A673 (cell line): Measurements from ENCODE around the gene HS6ST3. TPM values are rescaled to one million over a fixed set of nuclear protein-coding genes. Genes with fewer than 3 reads are reported as not detected.
A peak's percentile ranks its signal among the peaks of the same experiment; 100 is the strongest.

Experiments
- BruUV-seq: library from RNA; stranded (reverse); fragments of 400-500 nt; replicated peaks from 2 replicates; lab custom pipeline; 2021; lab: Mats Ljungman, UMichigan
- CTCF ChIA-PET: fragments of 300-600 bp; sonication (Branson Sonifier 250); formaldehyde crosslinking; loops from one replicate; lab custom pipeline; 2022; ENCODE audit warnings: antibody characterized with exemption; lab: Charles Lee
- POLR2A ChIA-PET: fragments of 300-600 bp; sonication (Branson Sonifier 250); formaldehyde crosslinking; loops from one replicate; lab custom pipeline; 2022; ENCODE audit warnings: antibody characterized with exemption; ENCODE audit not compliant: low non-redundant PET; lab: Charles Lee
- DNase-seq: peaks from one replicate; pipeline ENCODE4 v3.0.0-alpha.2; 2015; ENCODE audit warnings: low spot score
- H3K27ac ChIP-seq: fragments of 200-600 bp; sonication (generic); 2 replicates; pipeline ENCODE4 v1.5.1; 2016; ENCODE audit warnings: mixed run types, low read depth, mild to moderate bottlenecking, mixed read lengths, antibody characterized with exemption, low read length; ENCODE audit not compliant: poor library complexity, severe bottlenecking
- H3K27me3 ChIP-seq: fragments of 200-600 bp; sonication (generic); replicated peaks from 2 replicates; pipeline ENCODE4 v1.6.1; 2017; ENCODE audit warnings: mixed run types, low read depth, mild to moderate bottlenecking, mixed read lengths, antibody characterized with exemption, low read length; ENCODE audit not compliant: insufficient read depth, poor library complexity
- H3K36me3 ChIP-seq: fragments of 200-600 bp; sonication (generic); 2 replicates; pipeline ENCODE4 v1.6.1; 2016; ENCODE audit warnings: mixed run types, mild to moderate bottlenecking, mixed read lengths, antibody characterized with exemption, low read length; ENCODE audit not compliant: insufficient read depth, poor library complexity, severe bottlenecking
- H3K4me1 ChIP-seq: fragments of 200-600 bp; sonication (generic); 2 replicates; pipeline ENCODE4 v1.6.1; 2017; ENCODE audit warnings: mixed run types, mild to moderate bottlenecking, mixed read lengths, antibody characterized with exemption, low read length; ENCODE audit not compliant: insufficient read depth, poor library complexity, severe bottlenecking
- H3K4me3 ChIP-seq: fragments of 200-600 bp; sonication (generic); 2 replicates; pipeline ENCODE4 v1.5.1; 2016; ENCODE audit warnings: low read depth, mixed run types, mild to moderate bottlenecking, mixed read lengths, low read length; ENCODE audit not compliant: poor library complexity, severe bottlenecking
- H3K9me3 ChIP-seq: fragments of 200-600 bp; sonication (generic); 2 replicates; pipeline ENCODE4 v1.6.1; 2016; ENCODE audit warnings: mixed run types, low read depth, mild to moderate bottlenecking, mixed read lengths, antibody characterized with exemption, low read length; ENCODE audit not compliant: poor library complexity, severe bottlenecking
- CTCF ChIP-seq: fragments of 300-800, 200-600 bp; sonication (generic); conservative IDR thresholded peaks from 2 replicates; pipeline ENCODE4 v1.5.1; 2017; ENCODE audit warnings: low read depth, mild to moderate bottlenecking, antibody characterized with exemption, low read length, moderate library complexity, mixed read lengths
- EZH2 ChIP-seq: fragments of 200-600 bp; sonication (generic); IDR thresholded peaks from 2 replicates; pipeline ENCODE4 v1.6.1; 2017; ENCODE audit warnings: borderline replicate concordance, low read depth, mild to moderate bottlenecking, mixed read lengths, antibody characterized with exemption, low read length; ENCODE audit not compliant: poor library complexity, severe bottlenecking
- intact Hi-C: fragments of 100-400 bp; cut with micrococcal nuclease; formaldehyde crosslinking; loops from one replicate; pipeline ENCODE4 v1.10.0; 2022; ENCODE audit not compliant: unreplicated experiment
- total RNA-seq: library from RNA; stranded (reverse); gene quantifications from 2 replicates; pipeline ENCODE4 v1.2.3, GENCODE V29; 2021

HS6ST3 gene
- total RNA-seq, 1 experiment from 2014 or later = not detected

DNA sequence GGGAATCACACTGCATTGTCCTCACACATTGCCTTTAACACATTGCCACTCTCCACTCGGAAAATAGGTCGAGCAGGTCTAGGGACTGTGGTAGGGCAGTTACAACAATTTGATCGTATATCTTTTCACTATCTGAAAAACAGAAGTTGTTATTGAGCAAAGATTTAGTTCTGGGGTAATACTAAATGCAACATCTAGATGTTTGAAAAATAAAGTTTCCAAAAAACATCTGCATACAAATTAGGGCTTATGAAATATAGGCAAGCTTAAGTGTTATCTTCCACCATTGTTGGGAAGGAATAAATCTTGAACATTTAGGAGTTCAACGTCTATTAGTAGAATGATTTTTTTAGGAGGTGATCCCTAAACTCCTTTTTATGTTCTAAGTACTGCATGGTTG lies 768 bp upstream of the HS6ST3 start:
- H3K27me3 ChIP-seq = peaks cover 82% of the 10 kb centered on the region
- H3K27ac ChIP-seq = no peak overlapping the region
- no peaks in the 10 kb centered on the region for H3K9me3 ChIP-seq
- no peak for DNase-seq
- H3K36me3 ChIP-seq = no peaks in the 10 kb centered on the region
- ChIA-PET CTCF (no interaction called here), POLR2A (no interaction called here)
- H3K4me3 ChIP-seq = no peak overlapping the region
- intact Hi-C loops = no loop called here
- TF ChIP-seq EZH2 (no peak), CTCF (no peak)
- no TSS peak for BruUV-seq
- no peaks in the 10 kb centered on the region for H3K4me1 ChIP-seq

GRCh38 chr13:96090240-96091101 lies 564 bp downstream of the HS6ST3 start:
- ChIA-PET CTCF (no interaction called here), POLR2A (no interaction called here)
- Histone ChIP-seq H3K4me3 (peak overlapping the region; percentile 38), H3K27ac (no peak overlapping the region), H3K27me3 (peaks cover 90% of the 10 kb centered on the region), H3K9me3 (no peaks in the 10 kb centered on the region), H3K4me1 (no peaks in the 10 kb centered on the region), H3K36me3 (no peaks in the 10 kb centered on the region)
- TF ChIP-seq EZH2 = peak; percentile 70
- no peak for TF ChIP-seq CTCF
- peak; percentile 15 for DNase-seq
- intact Hi-C loops = no loop called here
- no TSS peak for BruUV-seq

GRCh38 chr13:96091164-96092117 lies 1.5 kb downstream of the HS6ST3 start:
- intact Hi-C loops = no loop called here
- ChIA-PET CTCF (no interaction called here), POLR2A (no interaction called here)
- Histone ChIP-seq H3K27me3 (peaks cover 89% of the 10 kb centered on the region), H3K4me3 (no peak overlapping the region), H3K27ac (no peak overlapping the region), H3K4me1 (no peaks in the 10 kb centered on the region), H3K36me3 (no peaks in the 10 kb centered on the region), H3K9me3 (no peaks in the 10 kb centered on the region)
- BruUV-seq = no TSS peak
- no peak for TF ChIP-seq CTCF
- peak; percentile 40 for TF ChIP-seq EZH2
- DNase-seq = no peak
